ENCODE results near the gene FAM240A.
"Not testable (repeated sequence)": the region's sequence is repeated elsewhere in the genome, so short reads cannot be mapped to it uniquely, and the experiment has no call there.

Gene FAM240A

DNA sequence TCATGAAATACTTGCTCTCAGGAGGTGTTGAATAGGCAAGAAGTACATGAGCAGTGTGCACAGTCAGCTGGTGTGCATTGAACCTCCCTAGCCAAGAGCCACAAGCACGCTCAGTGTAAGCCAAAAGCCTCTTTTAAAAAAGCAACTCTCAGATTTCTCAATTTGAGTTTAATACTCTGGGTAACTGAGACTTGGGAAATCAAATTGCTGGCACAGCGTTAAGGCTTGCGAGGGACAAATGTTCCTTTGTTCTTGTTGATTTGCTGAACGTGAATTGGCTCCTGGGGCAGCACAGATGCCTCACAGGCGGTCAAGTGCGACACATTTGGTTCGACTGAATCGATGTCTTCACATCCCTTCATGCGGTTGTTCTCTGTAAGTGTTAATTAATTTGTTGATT lies at the start of gene FAM240A:
Gene FAM240A (plus strand): TSS at position 202 of the 400 bp plus-strand sequence. CDS start 159 bp downstream, at position 361.
- DNase-seq (ENCODE audit: low read depth): no peak

DNA sequence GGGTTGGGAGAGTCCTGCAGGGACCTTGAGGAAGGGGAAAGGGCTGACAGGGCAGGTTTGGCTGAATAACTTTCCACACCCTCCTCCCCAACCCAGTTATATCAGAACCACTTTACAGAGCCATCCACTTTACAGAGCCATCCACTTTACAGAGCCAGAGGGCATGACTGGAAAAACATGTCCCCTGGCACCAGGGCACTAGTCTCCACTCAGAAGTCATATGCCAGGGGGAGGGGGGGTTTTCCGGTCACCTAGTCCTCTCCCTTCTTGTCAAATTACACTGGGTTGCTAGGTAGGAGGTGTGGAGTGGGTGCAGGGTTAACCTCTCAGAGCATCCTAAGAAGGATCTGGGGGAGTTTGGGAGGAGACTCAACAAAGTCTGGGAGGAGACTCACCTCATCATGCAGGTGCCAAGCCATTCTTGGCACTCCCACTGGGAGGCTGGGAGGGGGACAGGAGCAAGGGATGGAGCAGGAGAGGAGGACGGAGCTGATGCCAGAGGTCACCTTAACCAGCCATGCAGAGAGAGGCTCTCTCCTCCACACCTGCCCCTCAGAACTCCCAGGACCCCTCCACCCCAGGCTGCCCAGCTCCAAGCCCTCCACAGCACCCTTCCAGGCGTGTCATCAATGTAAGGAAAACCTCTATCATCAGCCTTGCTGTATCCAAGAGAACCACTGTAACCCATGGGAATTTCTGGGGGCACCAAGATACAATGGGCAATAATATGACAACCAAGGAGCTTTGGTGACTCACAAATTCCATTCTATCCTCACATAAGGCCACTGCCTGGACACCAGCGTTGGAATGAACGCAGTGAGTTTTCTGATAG lies 47.9 kb upstream of the FAM240A start:
- DNase-seq (ENCODE audit: low read depth): no peak

DNA sequence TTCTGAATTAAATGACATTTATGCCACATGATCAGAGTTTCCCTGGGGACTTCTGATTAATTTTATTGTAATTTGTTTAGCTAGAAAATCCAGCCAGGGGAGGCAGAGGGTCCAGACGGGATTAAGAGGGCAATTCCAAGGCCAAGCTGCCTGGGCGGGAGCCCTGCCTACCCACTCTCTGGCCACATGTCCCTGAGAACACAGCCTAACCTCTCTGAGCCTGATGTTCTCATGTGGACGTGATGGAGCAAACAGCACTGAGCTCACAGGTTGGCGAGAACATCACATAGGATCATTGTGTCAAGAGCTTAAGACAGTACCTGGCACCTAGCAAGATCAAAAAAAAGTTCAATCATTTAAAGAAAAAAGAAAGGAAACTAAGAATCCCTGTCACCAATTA lies 47.2 kb upstream of the FAM240A start:
- no peak for DNase-seq (ENCODE audit: low read depth)

DNA sequence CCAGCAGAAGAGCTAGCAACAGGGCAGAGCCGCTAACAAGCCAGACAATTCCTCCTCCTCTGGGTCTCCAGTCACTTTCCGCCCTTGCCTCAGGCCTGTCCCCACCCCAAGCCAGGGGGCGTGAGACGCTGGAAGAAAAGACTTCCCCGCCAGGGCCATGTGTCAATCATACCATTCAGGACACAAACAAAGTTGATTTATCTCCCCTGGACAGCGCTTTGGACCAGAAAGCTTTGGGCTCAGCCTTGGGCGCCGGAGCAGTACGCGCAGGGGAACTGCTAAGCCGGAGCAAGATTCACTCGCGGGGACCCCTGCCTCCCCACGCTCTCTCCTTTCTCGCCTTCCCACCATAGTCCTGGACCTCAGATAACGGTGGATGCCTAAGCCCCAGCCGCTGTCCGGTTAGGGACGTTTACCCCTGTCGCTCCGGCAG lies 46.7 kb upstream of the FAM240A start:
- DNase-seq (ENCODE audit: low read depth): no peak

DNA sequence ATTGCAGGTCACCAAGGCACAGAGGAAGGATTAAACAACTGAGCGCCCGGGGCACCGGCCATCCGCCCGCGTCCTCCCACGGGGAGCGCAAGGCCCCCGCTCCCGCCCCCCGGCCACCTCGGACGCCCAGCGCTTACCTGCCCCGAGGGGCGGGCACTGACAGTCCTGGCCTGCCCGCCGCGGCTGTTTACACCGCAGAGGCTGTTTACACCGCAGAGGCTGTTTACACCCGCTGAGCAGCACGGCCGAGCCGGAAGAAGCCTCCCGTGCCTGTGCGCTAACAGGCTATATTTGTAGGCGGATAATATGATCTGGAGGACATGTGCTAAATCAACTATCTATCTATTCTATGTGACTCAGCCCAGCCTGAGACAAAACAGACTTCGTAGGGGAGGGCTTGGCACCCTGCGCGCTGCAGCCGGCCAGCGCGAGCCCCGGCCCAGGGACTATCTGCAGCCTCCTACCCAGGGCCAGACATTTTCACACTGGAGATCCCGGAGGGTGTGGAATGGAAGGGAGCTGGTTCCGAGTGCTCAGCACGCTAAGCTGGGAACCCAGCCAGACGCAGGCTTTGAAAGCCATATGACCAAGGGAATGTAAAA lies 46.2 kb upstream of the FAM240A start, which contains the start of gene LRRC2:
Gene LRRC2 (minus strand): TSS at position 263 of the 602 bp plus-strand sequence. CDS start 14,711 bp downstream, outside the sequence.
- no peak for DNase-seq (ENCODE audit: low read depth)

DNA sequence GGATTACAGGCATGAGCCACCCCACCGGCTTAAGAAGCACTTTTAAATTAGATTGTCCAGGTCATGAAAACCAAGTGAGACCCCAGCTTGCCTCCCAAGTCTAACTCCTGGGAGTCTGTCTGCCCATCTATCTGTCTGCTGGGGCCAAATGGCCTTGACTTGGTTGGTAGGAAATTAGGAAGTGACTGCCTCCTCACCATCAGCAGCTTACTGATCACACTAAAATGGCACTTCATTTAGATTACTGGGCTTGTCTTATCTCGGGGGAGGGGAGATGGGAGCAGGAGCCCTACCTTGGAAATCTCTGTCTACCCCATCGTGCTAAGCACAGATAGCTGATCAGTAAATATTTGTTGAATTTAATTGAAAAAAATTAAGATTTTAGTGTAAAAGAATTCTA lies 40.6 kb upstream of the FAM240A start:
- no peak for DNase-seq (ENCODE audit: low read depth)

DNA sequence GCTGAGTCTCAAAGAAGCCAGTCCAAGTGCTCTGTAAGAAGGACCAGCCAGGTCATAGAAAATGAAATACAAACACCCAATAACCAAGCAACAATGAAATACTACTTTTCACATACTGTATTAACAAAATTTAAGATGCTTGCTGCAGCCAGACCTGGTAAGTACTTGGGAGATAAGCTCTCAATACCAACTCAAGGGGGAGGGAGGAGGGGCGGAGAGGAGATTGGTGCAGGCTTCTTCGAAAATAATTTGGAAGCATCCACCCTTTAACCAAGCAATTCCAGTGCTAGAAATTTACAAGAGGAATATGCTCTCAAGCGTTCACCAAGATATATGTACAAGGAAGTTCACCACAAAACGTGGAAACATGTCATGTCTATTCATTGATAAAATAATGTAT lies 38.6 kb upstream of the FAM240A start:
- no peak for DNase-seq (ENCODE audit: low read depth)

DNA sequence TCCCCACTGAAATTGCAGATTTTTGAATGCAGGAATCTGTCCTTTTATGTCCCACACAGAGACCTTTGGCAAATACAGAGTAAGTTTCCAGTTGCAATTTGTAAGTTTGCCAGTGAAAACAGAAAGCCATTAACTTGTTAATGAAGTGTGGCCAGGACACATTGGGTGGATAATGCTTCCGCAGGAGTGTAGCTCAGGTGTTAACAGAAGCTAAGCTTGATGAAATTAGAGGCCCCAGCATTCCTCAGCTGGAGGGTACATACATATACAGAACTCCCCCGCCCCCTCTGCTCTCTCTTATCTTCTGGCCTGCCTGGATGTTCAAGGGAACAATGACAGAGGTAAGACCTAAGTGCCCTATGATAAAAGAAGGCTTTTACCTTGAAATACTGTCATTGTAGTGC lies 38.1 kb upstream of the FAM240A start:
- no peak for DNase-seq (ENCODE audit: low read depth)

DNA sequence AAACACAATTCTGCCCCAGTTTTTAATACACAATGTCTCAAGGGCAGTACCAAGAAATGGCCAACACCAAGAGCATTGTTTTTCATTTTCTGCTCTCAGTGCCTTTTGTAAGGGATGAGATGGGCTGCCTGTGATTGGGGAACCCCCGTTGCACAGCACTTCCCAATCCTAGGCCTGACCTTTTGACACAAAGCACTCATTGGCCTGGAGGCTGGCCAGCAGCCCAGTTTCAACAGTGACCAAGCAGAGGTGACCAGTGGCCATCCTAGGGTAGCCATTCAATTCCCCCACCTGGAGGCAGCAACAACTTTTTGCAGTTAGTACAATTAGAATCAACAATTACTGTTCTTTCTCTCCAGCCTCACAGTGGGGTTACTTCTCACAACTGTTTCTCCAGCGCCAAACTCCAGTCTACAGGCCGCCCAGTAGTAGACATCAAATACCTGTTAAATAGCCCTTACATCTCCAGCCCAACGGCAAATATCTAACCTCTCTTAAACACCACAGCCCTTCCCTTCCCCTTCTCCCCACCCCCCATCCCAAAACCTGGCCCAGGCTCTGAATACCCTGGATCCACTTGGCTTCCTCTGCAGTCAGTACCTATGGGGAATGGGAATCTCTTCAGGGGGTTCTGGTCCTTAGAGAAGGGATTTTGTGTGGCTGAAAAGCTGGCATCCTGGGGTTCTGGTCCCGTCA lies 37.3 kb upstream of the FAM240A start:
- DNase-seq (ENCODE audit: low read depth): no peak

DNA sequence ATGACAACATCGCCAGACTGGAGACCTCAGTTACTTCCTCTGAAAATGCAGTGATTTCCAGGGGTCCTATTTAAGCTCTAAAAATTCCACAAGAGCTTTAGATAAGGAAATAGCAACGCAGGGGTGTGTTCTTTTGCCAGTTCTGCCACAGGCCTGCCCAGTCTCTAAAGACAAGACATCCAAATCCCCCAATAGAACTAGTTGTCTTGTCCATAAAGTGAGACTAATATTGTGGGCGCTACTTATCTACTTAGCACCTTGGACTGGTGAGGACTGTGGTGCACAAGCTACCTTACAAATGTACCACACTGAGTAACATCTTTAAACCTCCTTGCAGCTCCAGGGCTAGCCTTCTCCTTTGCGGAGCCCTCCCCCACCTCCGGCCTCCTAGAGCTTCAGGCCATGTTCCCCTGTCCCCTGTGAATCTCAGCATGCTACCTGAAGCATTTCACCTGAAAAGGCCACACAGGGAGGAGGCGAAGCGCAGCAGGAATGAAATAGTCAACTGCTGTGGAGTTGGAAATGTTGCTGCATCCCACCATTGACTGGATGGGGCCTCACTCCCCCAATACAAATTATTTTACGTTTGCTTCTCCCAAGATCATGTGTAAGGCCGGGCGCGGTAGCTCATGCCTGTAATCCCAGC lies 36.6 kb upstream of the FAM240A start:
- DNase-seq (ENCODE audit: low read depth): no peak

DNA sequence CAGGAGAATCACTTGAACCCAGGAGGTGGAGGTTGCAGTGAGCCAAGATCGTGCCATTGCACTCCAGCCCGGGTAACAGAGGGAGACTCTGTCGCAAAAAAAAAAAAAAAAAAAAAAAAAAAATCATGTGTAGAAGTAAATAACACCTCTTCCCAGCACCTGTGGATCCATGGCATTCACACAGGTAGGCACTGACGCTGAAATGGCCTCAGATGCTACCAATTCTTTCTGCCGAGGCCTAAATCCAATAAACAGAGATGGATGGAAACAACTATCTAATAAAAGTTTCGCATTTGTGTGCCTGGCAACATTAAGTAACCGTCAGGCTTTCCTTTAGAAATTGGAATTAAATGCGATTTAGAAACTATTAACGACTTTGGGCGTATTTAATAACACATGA lies 35.9 kb upstream of the FAM240A start:
- no peak for DNase-seq (ENCODE audit: low read depth)

DNA sequence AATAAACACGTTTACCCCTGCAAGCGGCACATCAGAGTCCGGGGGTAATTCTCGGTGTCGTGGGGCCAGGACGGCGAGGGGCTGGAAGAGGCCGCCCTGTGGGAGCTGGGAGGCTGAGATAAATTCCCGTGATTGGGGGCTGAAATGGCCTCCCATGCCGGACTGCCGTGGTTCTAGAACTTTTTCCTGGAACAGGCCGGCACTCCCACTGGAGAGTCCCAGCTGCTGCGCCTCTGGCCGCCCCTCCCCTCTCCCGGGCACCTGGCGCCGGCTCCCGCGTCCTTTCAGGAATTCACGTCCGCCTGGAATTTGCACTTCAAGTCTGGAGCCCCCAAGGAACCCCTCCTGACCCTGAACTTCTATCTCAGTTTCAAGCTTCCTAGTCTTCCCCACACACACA lies 35.4 kb upstream of the FAM240A start:
- no peak for DNase-seq (ENCODE audit: low read depth)

DNA sequence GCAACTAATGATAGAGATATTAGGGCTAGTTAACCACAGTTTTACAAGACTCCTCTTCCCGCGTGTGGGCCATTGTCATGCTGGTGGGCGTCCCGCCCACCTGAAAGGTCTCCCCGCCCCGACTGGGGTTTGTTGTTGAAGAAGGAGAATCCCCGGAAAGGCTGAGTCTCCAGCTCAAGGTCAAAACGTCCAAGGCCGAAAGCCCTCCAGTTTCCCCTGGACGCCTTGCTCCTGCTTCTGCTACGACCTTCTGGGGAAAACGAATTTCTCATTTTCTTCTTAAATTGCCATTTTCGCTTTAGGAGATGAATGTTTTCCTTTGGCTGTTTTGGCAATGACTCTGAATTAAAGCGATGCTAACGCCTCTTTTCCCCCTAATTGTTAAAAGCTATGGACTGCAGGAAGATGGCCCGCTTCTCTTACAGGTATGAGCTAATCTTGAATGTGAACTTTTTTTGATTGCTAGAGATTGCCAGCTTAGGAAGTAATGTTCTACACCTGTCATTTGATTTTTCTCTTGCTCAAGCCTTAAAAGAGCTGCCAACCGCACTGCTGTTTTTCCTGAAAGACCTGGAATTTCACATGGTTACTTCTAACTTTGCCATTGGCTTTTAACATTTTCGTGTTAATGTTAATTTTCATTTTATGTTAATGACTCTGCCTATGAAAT lies 34.6 kb upstream of the FAM240A start:
- not testable (repeated sequence) for DNase-seq (ENCODE audit: low read depth)

DNA sequence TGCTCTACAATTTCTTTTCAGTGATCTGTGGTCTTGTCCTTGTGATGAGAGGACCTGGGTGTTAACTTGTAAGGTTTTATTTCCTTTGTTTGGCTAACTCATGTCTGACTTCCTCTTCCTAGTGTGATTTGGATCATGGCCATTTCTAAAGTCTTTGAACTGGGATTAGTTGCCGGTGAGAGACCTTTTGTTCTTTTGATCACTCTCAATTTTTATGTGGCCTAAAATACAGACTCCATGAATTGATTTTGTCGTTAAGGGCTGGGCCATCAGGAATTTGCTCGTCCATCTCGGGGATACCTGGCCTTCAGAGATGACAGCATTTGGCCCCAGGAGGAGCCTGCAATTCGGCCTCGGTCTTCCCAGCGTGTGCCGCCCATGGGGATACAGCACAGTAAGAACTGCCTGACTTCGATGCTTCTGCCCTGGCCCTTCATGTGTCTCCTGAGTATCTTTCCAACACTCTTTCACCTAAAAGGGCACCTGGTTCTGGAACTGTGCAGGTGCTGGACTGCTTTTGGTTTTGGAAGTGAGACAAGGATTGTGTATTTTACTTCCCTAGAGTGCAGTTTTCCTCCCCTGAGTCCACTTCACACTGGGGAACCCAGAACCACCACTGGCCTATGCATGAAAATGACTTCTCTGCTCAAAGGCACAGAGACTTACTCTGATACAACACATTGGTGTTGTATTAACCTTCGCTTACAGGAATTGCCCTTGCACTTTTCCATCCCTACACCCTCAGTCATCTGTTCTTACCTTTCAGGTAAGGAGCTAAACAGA lies 33.2 kb upstream of the FAM240A start:
- no peak for DNase-seq (ENCODE audit: low read depth)

DNA sequence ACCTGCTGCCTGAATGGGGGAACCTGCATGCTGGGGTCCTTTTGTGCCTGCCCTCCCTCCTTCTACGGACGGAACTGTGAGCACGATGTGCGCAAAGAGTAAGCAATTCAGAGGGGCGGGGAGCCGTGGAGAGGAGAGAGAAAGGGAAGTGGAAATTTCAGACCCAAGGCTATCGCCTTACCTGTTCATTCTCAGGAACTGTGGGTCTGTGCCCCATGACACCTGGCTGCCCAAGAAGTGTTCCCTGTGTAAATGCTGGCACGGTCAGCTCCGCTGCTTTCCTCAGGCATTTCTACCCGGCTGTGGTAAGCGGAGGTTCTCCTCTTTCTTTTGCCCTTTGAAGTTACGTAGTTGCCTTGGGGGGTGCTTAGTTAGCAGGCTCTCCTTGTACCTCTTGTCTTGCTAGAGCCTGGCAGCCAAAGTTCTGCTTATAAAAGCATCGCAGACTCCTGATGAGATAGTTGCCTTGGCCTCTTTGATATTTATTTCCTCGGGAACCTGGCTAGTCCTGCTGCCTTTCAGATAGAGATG lies 32.5 kb upstream of the FAM240A start:
- DNase-seq (ENCODE audit: low read depth): no peak

DNA sequence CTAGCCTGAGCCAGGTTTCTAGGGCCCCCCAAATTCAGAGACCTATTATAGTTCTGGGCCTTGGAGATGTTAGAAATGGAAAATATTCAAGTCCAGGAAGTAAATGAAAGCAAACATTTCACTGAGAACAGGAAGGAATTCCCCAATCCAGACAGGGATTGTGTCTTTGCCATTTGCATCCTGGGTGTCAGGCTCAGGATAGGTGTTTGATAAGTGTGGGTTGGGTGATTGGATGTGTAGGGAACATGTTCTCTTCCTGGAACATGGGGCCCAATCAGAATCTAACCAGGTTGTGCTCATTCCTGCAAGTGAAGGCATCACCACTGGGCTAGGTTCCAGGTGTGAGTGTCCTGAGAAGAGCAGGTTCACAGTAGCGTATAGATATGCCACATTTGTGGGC lies 31.6 kb upstream of the FAM240A start:
- no peak for DNase-seq (ENCODE audit: low read depth)

DNA sequence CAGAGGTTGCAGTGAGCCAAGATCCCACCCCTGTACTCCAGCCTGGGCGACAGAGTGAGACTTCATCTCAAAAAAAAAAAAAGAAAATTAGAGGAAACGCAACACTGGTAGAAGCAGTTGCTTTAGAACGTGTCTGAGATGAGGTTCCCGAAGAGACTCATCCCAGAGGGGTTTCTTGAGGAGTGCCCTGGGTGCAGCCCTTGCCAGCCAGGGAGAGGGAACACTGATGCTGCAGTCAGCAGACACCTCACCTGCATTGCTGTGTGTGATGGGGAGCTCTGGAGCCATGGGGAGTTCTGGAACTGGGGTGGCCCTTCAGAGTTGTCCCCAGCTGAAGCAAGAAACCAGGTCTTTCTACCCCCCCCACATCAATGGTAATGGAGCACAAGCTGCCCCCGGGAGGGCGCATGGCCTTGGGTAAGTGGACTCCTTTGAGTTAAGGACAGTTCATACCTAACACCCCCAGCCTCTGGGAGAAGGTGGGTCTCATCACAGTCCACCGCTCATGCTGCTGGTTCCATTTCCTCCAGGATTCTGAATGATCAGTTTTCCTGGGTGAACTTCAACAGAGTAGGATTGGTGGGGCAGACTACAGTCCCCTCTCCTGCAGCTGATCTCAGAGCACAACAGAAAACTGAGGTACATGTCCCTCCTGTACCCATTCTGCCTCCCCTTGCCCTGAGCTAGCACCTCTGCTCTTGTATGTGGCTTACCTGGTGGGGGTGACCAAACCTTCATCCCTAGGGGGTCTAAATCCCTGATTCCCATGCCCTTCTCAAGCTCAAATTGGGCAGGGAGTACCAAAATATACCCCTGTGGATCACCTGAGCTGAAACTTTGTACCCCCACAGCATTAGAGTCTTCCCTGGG lies 27.5 kb upstream of the FAM240A start:
- no peak for DNase-seq (ENCODE audit: low read depth)

DNA sequence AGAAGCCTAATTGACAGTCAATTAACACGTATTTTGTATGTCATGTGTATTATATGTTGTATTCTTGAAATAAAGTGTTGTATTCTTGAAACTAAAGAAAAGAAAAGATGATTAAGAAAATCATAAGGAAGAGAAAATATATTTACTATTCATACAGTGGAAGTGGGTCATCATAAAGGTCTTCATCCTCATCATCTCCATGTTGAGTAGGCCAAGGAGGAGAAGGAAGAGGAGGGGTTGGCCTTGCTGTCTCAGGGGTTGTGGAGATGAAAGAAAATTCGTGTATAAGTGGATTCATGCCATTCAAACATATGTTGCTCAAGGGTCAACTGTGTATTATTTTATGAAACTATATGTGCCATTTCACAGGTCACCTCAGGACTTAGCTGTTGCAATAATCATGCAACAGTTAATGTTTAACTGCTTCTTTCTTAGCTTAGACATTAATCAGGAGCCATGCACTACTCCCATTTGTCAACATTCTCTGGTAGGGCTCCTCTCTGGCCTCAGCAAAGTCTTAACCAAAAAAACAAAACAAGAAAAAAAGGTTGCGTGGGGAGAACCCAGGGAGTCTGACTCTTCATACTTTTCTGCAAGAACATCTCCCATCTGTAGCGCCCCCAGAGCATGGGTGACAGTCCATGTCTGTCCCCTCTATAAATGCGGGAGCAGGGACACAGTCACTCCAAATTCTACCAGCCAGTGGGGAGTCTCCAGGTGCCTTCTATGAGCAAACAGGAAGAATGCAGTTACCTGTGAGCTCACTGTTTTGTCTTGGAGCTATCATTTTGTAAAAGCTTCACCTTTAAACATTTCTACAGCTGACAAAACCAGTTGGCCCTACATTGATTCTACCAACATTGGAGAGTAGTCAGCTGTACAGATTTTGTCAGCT lies 26.3 kb upstream of the FAM240A start:
- no peak for DNase-seq (ENCODE audit: low read depth)
